ENCODE results near the gene ZBTB47.

Gene ZBTB47

GRCh38 chr3:42690191-42690590 is 36.7 kb downstream of the ZBTB47 start:
- H3K4me3 ChIP-seq (ENCODE audit: low read depth, low read length), result no peak overlapping the region
- TF ChIP-seq MAX (IDR thresholded peaks at IDR 0.05; ENCODE audit: low read depth, low read length) (no peak), POLR2A (IDR thresholded peaks at IDR 0.05; ENCODE audit: extremely low read depth, insufficient read length) (no peak), CTCF (IDR thresholded peaks at IDR 0.05; ENCODE audit: low read depth, low read length) (no peak), MYC (IDR thresholded peaks at IDR 0.05; ENCODE audit: low read depth, low read length) (no peak)
- no peak for DNase-seq (ENCODE audit: low read depth)

- TF ChIP-seq MYC (IDR thresholded peaks at IDR 0.05; ENCODE audit: low read depth, low read length) (no peak), MAX (IDR thresholded peaks at IDR 0.05; ENCODE audit: low read depth, low read length) (no peak)
- DNase-seq (ENCODE audit: low read depth), result no peak
- no peak overlapping the region for H3K4me3 ChIP-seq (ENCODE audit: low read depth, low read length)
Measured at GRCh38 chr3:42690766-42691680, 37.5 kb downstream of the ZBTB47 start.

- TF ChIP-seq MAX (IDR thresholded peaks at IDR 0.05; ENCODE audit: low read depth, low read length) (no peak), MYC (IDR thresholded peaks at IDR 0.05; ENCODE audit: low read depth, low read length) (no peak), CTCF (IDR thresholded peaks at IDR 0.05; ENCODE audit: low read depth, low read length) (no peak), POLR2A (IDR thresholded peaks at IDR 0.05; ENCODE audit: extremely low read depth, insufficient read length) (no peak)
- DNase-seq (ENCODE audit: low read depth), result no peak
- H3K4me3 ChIP-seq (ENCODE audit: low read depth, low read length), result no peak overlapping the region
Measured at GRCh38 chr3:42691816-42692666, 38.5 kb downstream of the ZBTB47 start.

GRCh38 chr3:42692667-42693529 is 39.4 kb downstream of the ZBTB47 start:
- no peak overlapping the region for H3K4me3 ChIP-seq (ENCODE audit: low read depth, low read length)
- no peak for TF ChIP-seq MYC (IDR thresholded peaks at IDR 0.05; ENCODE audit: low read depth, low read length)
- no peak for DNase-seq (ENCODE audit: low read depth)

GRCh38 chr3:42693530-42693930 is 40.0 kb downstream of the ZBTB47 start:
- DNase-seq (ENCODE audit: low read depth), result no peak
- no peak for TF ChIP-seq POLR2A (IDR thresholded peaks at IDR 0.05; ENCODE audit: extremely low read depth, insufficient read length)
- no peak for TF ChIP-seq MAX (IDR thresholded peaks at IDR 0.05; ENCODE audit: low read depth, low read length)
- no peak for TF ChIP-seq CTCF (IDR thresholded peaks at IDR 0.05; ENCODE audit: low read depth, low read length)
- no peak for TF ChIP-seq MYC (IDR thresholded peaks at IDR 0.05; ENCODE audit: low read depth, low read length)
- no peak overlapping the region for H3K4me3 ChIP-seq (ENCODE audit: low read depth, low read length)

GRCh38 chr3:42694366-42694765 is 40.9 kb downstream of the ZBTB47 start:
- H3K4me3 ChIP-seq (ENCODE audit: low read depth, low read length), result no peak overlapping the region
- no peak for DNase-seq (ENCODE audit: low read depth)
- TF ChIP-seq MYC (IDR thresholded peaks at IDR 0.05; ENCODE audit: low read depth, low read length) (no peak), MAX (IDR thresholded peaks at IDR 0.05; ENCODE audit: low read depth, low read length) (no peak), POLR2A (IDR thresholded peaks at IDR 0.05; ENCODE audit: extremely low read depth, insufficient read length) (no peak), CTCF (IDR thresholded peaks at IDR 0.05; ENCODE audit: low read depth, low read length) (no peak)

All from NB4 (cell line).